AG04449 (cell line): ENCODE measurements around the gene TMSB4X.

Source experiments
- CTCF ChIA-PET: fragments of 350-600 bp; formaldehyde crosslinking; extraction: SDS; loops from one replicate; lab custom pipeline; 2021; ENCODE audit warnings: antibody characterized with exemption; lab: Yijun Ruan, JAX
- POLR2A ChIA-PET: fragments of 400-600, 350-600 bp; formaldehyde crosslinking; extraction: SDS; loops from one replicate; lab custom pipeline; 2020; ENCODE audit warnings: antibody characterized with exemption, inconsistent platforms; lab: Yijun Ruan, JAX
- DNase-seq: peaks from one replicate; pipeline ENCODE4 v3.0.0-alpha.2; 2010; ENCODE audit warnings: low read depth, low spot score
- H3K4me3 ChIP-seq: 2 replicates; pipeline ENCODE4 v1.5.1; 2011; ENCODE audit warnings: low read depth, mild to moderate bottlenecking, control low read depth, low read length
- CTCF ChIP-seq: IDR thresholded peaks from one replicate; pipeline ENCODE4 v1.5.1; 2011; ENCODE audit warnings: mild to moderate bottlenecking, moderate library complexity, low read length, control low read depth, inconsistent platforms; ENCODE audit not compliant: insufficient read depth; ENCODE audit errors: missing control alignments

The TMSB4X gene

GRCh38 chrX:13005661-13006473 is 31.0 kb downstream of the TMSB4X start:
- DNase-seq, result no peak
- ChIA-PET CTCF (interaction anchor here (1.1 kb wide), 1 partner anchor 59 kb away, joined by 4 read pairs; no protein-coding TSS in a partner anchor), POLR2A (no interaction called here)
- no peak overlapping the region for H3K4me3 ChIP-seq
- TF ChIP-seq CTCF, result no peak

GRCh38 chrX:13007519-13008188 is 32.7 kb downstream of the TMSB4X start:
- POLR2A ChIA-PET, result no interaction called here
- no peak for DNase-seq
- no peak for TF ChIP-seq CTCF
- CTCF ChIA-PET, result interaction anchor here (1.5 kb wide), 1 partner anchor 497 kb away, joined by 3 read pairs; no protein-coding TSS in a partner anchor
- no peak overlapping the region for H3K4me3 ChIP-seq

GRCh38 chrX:13008189-13008533 is 33.3 kb downstream of the TMSB4X start:
- DNase-seq, result no peak
- POLR2A ChIA-PET, result no interaction called here
- TF ChIP-seq CTCF, result no peak
- no peak overlapping the region for H3K4me3 ChIP-seq
- CTCF ChIA-PET, result interaction anchor here (1.3 to 1.5 kb wide), 2 partner anchors 14 to 497 kb away, joined by 3 read pairs; no protein-coding TSS in a partner anchor

GRCh38 chrX:13008851-13009250 is 33.9 kb downstream of the TMSB4X start:
- no peak for TF ChIP-seq CTCF
- H3K4me3 ChIP-seq, result no peak overlapping the region
- CTCF ChIA-PET, result interaction anchor here (1.3 to 1.5 kb wide), 2 partner anchors 14 to 496 kb away, joined by 3 read pairs; no protein-coding TSS in a partner anchor
- DNase-seq, result no peak
- POLR2A ChIA-PET, result no interaction called here

GRCh38 chrX:13009273-13009672 is 34.4 kb downstream of the TMSB4X start:
- no peak overlapping the region for H3K4me3 ChIP-seq
- no peak for DNase-seq
- POLR2A ChIA-PET, result no interaction called here
- CTCF ChIA-PET, result interaction anchor here (1.3 kb wide), 1 partner anchor 13 kb away, joined by 3 read pairs; no protein-coding TSS in a partner anchor
- TF ChIP-seq CTCF, result no peak

- ChIA-PET CTCF (no interaction called here), POLR2A (no interaction called here)
Measured at GRCh38 chrX:13009844-13010243, 34.9 kb downstream of the TMSB4X start.

More at GRCh38 chrX:13009844-13010243, 34.9 kb downstream of the TMSB4X start:
- H3K4me3 ChIP-seq, result no peak overlapping the region
- no peak for DNase-seq
- TF ChIP-seq CTCF, result no peak
